HCT116 (cell line): Measurements from ENCODE around the gene SMG5. TPM values are rescaled to one million over a fixed set of nuclear protein-coding genes. Genes with fewer than 3 reads are reported as not detected.

Experiments used
- ATAC-seq: fragments of 200-7000 bp; cut with Tn5 transposase; 2 replicates; pipeline ENCODE4 v1.9.1; 2020; ENCODE audit warnings: mild to moderate bottlenecking, moderate library complexity
- BruUV-seq: library from RNA; stranded (reverse); fragments of 400-500 nt; replicated peaks from 2 replicates; lab custom pipeline; 2021; lab: Mats Ljungman, UMichigan
- CTCF ChIA-PET: fragments of 300-600 bp; sonication (Branson Sonifier 250); formaldehyde crosslinking; loops from one replicate; lab custom pipeline; 2021; ENCODE audit warnings: antibody characterized with exemption; lab: Charles Lee
- POLR2A ChIA-PET: fragments of 300-600, 350-600 bp; sonication (Branson Sonifier 250); formaldehyde crosslinking; loops from one replicate; lab custom pipeline; 2021; ENCODE audit warnings: antibody characterized with exemption; lab: Charles Lee
- RAD21 ChIA-PET, 2 experiments: fragments of 300-600 bp; sonication (Branson Sonifier 250); formaldehyde crosslinking; loops; one replicate each; lab custom pipeline; 2023; ENCODE audit warnings: low total read pairs in 2 of 2; ENCODE audit not compliant: uncharacterized antibody in 2 of 2, unreplicated experiment in 2 of 2, low non-redundant PET in 1 of 2; lab: Charles Lee
- DNase-seq: peaks from one replicate; pipeline ENCODE4 v3.0.0-alpha.2; 2010; ENCODE audit warnings: low read depth, low spot score
- H2AFZ ChIP-seq: fragments of 200-600 bp; shearing (Covaris generic), sonication (generic); 2 replicates; pipeline ENCODE4 v1.6.1; 2017; ENCODE audit warnings: low read depth, mixed run types, mixed read lengths, antibody characterized with exemption, low read length; ENCODE audit not compliant: poor library complexity, severe bottlenecking
- H3K27ac ChIP-seq: 2 replicates; pipeline ENCODE4 v1.5.1; 2012; ENCODE audit warnings: low read depth, low read length
- H3K27me3 ChIP-seq: fragments of 200-600 bp; sonication (generic); 2 replicates; pipeline ENCODE4 v1.6.1; 2016; ENCODE audit warnings: mixed run types, low read length, mixed read lengths; ENCODE audit not compliant: insufficient read depth
- H3K36me3 ChIP-seq, 2 experiments: fragments of 200-500 bp in 1 of 2; fragments of 200-600 bp in 1 of 2; sonication (Bioruptor generic) in 1 of 2; sonication (generic) in 1 of 2; 2 replicates each; pipeline versions ENCODE4 v1.5.1 to v1.6.1; 2014 to 2016; ENCODE audit warnings: low read length in 2 of 2, inconsistent platforms in 1 of 2, mixed read lengths in 1 of 2, mixed run types in 1 of 2; ENCODE audit not compliant: insufficient read depth in 2 of 2, control insufficient read depth in 1 of 2
- H3K4me1 ChIP-seq, 2 experiments: fragments of 200-600 bp in 1 of 2; sonication (generic) in 1 of 2; 2 replicates each; pipeline versions ENCODE4 v1.5.1 to v1.6.1; 2012 to 2017; ENCODE audit warnings: low read length in 2 of 2, inconsistent platforms in 1 of 2, mild to moderate bottlenecking in 1 of 2, mixed read lengths in 1 of 2, mixed run types in 1 of 2, moderate library complexity in 1 of 2; ENCODE audit not compliant: insufficient read depth in 2 of 2, control insufficient read depth in 1 of 2
- H3K4me2 ChIP-seq: fragments of 200-600 bp; sonication (generic); 2 replicates; pipeline ENCODE4 v1.6.1; 2017; ENCODE audit warnings: mixed run types, low read length, mixed read lengths
- H3K4me3 ChIP-seq, 2 experiments: fragments of 200-600 bp in 1 of 2; sonication (generic) in 1 of 2; replicated peaks in 1 of 2; 2 replicates each; pipeline ENCODE4 v1.5.1; 2011 to 2016; ENCODE audit warnings: low read length in 2 of 2, control low read depth in 1 of 2, low read depth in 1 of 2, mild to moderate bottlenecking in 1 of 2, mixed read lengths in 1 of 2, mixed run types in 1 of 2
- H3K79me2 ChIP-seq: fragments of 200-600 bp; sonication (generic); 2 replicates; pipeline ENCODE4 v1.6.1; 2017; ENCODE audit warnings: mild to moderate bottlenecking, mixed run types, low read length, moderate library complexity, mixed read lengths; ENCODE audit not compliant: insufficient read depth
- H3K9ac ChIP-seq: fragments of 200-600 bp; sonication (generic); 2 replicates; pipeline ENCODE4 v1.6.1; 2016; ENCODE audit warnings: low read length, mixed read lengths
- H3K9me2 ChIP-seq: fragments of 200-600 bp; sonication (generic), shearing (Covaris generic); 2 replicates; pipeline ENCODE4 v1.6.1; 2017; ENCODE audit warnings: mixed run types, mild to moderate bottlenecking, moderate library complexity; ENCODE audit not compliant: insufficient read depth
- H3K9me3 ChIP-seq, 2 experiments: fragments of 200-500 bp in 1 of 2; fragments of 200-600 bp in 1 of 2; sonication (Bioruptor generic) in 1 of 2; sonication (generic) in 1 of 2; 2 replicates each; pipeline ENCODE4 v1.6.1; 2014 to 2017; ENCODE audit warnings: low read length in 2 of 2, mixed read lengths in 2 of 2, inconsistent platforms in 1 of 2, low read depth in 1 of 2, mild to moderate bottlenecking in 1 of 2, mixed run types in 1 of 2, moderate library complexity in 1 of 2; ENCODE audit not compliant: control insufficient read depth in 1 of 2, insufficient read depth in 1 of 2
- H4K20me1 ChIP-seq: fragments of 200-600 bp; sonication (generic), shearing (Covaris generic); 2 replicates; pipeline ENCODE4 v1.6.1; 2017; ENCODE audit warnings: mixed run types, mild to moderate bottlenecking, moderate library complexity; ENCODE audit not compliant: insufficient read depth
- CBX3 ChIP-seq: IDR thresholded peaks from 2 replicates; pipeline ENCODE4 v1.6.1; 2012; ENCODE audit warnings: low read depth
- CEBPB ChIP-seq: IDR thresholded peaks from 2 replicates; pipeline ENCODE4 v1.6.1; 2012; ENCODE audit warnings: low read depth
- EGR1 ChIP-seq: IDR thresholded peaks from 2 replicates; pipeline ENCODE4 v1.6.1; 2012; ENCODE audit warnings: low read depth
- ELF1 ChIP-seq: IDR thresholded peaks from 2 replicates; pipeline ENCODE4 v1.6.1; 2012; ENCODE audit warnings: low read depth, borderline replicate concordance
- EZH2 ChIP-seq: fragments of 200-600 bp; sonication (generic); IDR thresholded peaks from 2 replicates; pipeline ENCODE4 v1.6.1; 2017; ENCODE audit warnings: antibody characterized with exemption, mixed run types
- POLR2A ChIP-seq: IDR thresholded peaks from 2 replicates; pipeline ENCODE4 v1.7.0; 2011; ENCODE audit warnings: borderline replicate concordance; ENCODE audit not compliant: insufficient read depth, insufficient read length; ENCODE audit errors: extremely low read depth
- SRF ChIP-seq: IDR thresholded peaks from 2 replicates; pipeline ENCODE4 v1.6.1; 2012; ENCODE audit warnings: low read depth
- TCF7L2 ChIP-seq: IDR thresholded peaks from 2 replicates; pipeline ENCODE4 v1.7.0; 2011; ENCODE audit warnings: borderline replicate concordance, inconsistent platforms; ENCODE audit not compliant: insufficient read depth, insufficient read length; ENCODE audit errors: extremely low read depth
- YY1 ChIP-seq: IDR thresholded peaks from 2 replicates; pipeline ENCODE4 v1.6.1; 2011; ENCODE audit warnings: low read length, low read depth, moderate library complexity, mild to moderate bottlenecking; ENCODE audit not compliant: insufficient replicate concordance; ENCODE audit errors: extremely low read depth
- ZFX ChIP-seq: fragments of 450-650 bp; IDR thresholded peaks from 2 replicates; pipeline ENCODE4 v1.6.1; 2017
- intact Hi-C: fragments of 100-400 bp; cut with micrococcal nuclease; formaldehyde crosslinking; loops from 2 replicates; pipeline ENCODE4 v1.10.0; 2022
- total RNA-seq: library from RNA; stranded (reverse); gene quantifications from one replicate; pipeline ENCODE4 v1.2.1, GENCODE V29; 2021; ENCODE audit not compliant: unreplicated experiment
- TF ChIP-seq, protein P1 (sequence below): IDR thresholded peaks from 2 replicates; pipeline ENCODE4 v1.6.1; 2012
- TF ChIP-seq, protein P2 (sequence below): IDR thresholded peaks from 2 replicates; pipeline ENCODE4 v1.6.1; 2011; ENCODE audit warnings: mild to moderate bottlenecking, low read length, moderate library complexity; ENCODE audit not compliant: insufficient replicate concordance; ENCODE audit errors: extremely low read depth

Gene SMG5
- total RNA-seq, 1 experiment from 2014 or later: 75.2 TPM

DNA sequence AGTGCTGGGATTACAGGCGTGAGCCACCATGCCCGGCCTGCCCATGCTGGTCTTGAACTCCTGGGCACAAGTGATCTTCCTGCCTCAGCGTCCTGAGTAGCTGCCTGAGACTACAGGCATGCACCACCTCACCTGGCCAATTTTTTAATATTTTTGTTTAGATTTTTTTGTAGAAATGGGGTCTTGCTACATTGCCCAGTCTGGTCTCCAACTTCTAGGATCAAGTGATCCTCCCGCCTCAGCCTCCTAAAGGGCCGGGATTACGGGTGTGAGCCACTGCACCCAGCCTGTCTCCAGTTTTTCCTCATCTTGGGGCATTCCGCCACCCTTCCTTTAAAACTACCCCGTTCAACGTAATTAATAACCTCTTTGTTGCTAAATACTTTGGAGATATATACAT lies 62.4 kb downstream of the SMG5 start:
- H4K20me1 ChIP-seq: no peaks in the 10 kb centered on the region
- TF ChIP-seq EGR1: no peak
- TF ChIP-seq ZFX: no peak
- TF ChIP-seq TCF7L2: no peak
- TF ChIP-seq, protein P1, sequence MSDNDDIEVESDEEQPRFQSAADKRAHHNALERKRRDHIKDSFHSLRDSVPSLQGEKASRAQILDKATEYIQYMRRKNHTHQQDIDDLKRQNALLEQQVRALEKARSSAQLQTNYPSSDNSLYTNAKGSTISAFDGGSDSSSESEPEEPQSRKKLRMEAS: no peak
- TF ChIP-seq SRF: no peak
- no peak for TF ChIP-seq EZH2
- TF ChIP-seq, protein P2, sequence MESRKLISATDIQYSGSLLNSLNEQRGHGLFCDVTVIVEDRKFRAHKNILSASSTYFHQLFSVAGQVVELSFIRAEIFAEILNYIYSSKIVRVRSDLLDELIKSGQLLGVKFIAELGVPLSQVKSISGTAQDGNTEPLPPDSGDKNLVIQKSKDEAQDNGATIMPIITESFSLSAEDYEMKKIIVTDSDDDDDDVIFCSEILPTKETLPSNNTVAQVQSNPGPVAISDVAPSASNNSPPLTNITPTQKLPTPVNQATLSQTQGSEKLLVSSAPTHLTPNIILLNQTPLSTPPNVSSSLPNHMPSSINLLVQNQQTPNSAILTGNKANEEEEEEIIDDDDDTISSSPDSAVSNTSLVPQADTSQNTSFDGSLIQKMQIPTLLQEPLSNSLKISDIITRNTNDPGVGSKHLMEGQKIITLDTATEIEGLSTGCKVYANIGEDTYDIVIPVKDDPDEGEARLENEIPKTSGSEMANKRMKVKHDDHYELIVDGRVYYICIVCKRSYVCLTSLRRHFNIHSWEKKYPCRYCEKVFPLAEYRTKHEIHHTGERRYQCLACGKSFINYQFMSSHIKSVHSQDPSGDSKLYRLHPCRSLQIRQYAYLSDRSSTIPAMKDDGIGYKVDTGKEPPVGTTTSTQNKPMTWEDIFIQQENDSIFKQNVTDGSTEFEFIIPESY: no peak
- no peak for TF ChIP-seq CBX3
- no peak for TF ChIP-seq YY1
- no peak for TF ChIP-seq CEBPB
- TF ChIP-seq ELF1: no peak
- no peak for TF ChIP-seq POLR2A
- H3K27ac ChIP-seq: no peak overlapping the region
- POLR2A ChIA-PET: no interaction called here
- no peaks in the 10 kb centered on the region for H3K9me3 ChIP-seq
- no peak overlapping the region for H2AFZ ChIP-seq
- RAD21 ChIA-PET: no interaction called here
- no TSS peak for BruUV-seq
- peaks cover 26% of the 10 kb centered on the region for H3K79me2 ChIP-seq
- H3K9ac ChIP-seq: no peak overlapping the region
- H3K27me3 ChIP-seq: no peaks in the 10 kb centered on the region
- no peaks in the 10 kb centered on the region for H3K9me2 ChIP-seq
- H3K4me2 ChIP-seq: no peak overlapping the region
- no peak overlapping the region for H3K4me3 ChIP-seq
- H3K36me3 ChIP-seq: peaks cover 0 to 8% of the 10 kb centered on the region in 2 experiments; a peak in 2 of 4 replicates
- no peak for ATAC-seq
- intact Hi-C loops: no loop called here
- H3K4me1 ChIP-seq: peaks cover 4 to 11% of the 10 kb centered on the region in 2 experiments; a peak in 3 of 4 replicates
- no peak for DNase-seq
- CTCF ChIA-PET: no interaction called here
